B cell (primary cell): Measurements from ENCODE around the gene USP33. TPM values are rescaled to one million over a fixed set of nuclear protein-coding genes. Genes with fewer than 3 reads are reported as not detected.

ENCODE experiments used
- ATAC-seq: fragments of 200-7000 bp; cut with Tn5 transposase; one replicate; pipeline ENCODE4 v1.10.0; 2021; ENCODE audit warnings: low read depth, mild to moderate bottlenecking, moderate number of reproducible peaks, moderate library complexity
- CTCF ChIA-PET: fragments of 350-600 bp; sonication (Branson Sonifier 250); formaldehyde crosslinking; loops from one replicate; lab custom pipeline; 2021; ENCODE audit warnings: antibody characterized with exemption, inconsistent platforms; lab: Charles Lee
- POLR2A ChIA-PET: fragments of 350-600 bp; sonication (Branson Sonifier 250); formaldehyde crosslinking; loops from one replicate; lab custom pipeline; 2021; ENCODE audit warnings: antibody characterized with exemption; lab: Charles Lee
- DNase-seq: peaks from one replicate; pipeline ENCODE4 v3.0.0; 2013
- H2AFZ ChIP-seq: 2 replicates; pipeline ENCODE4 v1.6.1; 2012; ENCODE audit warnings: mild to moderate bottlenecking, low read depth, low read length; ENCODE audit not compliant: insufficient read depth, poor library complexity, severe bottlenecking
- H3K27ac ChIP-seq, 2 donors: 1 replicate in 1 of 2; 2 replicates in 1 of 2; pipeline ENCODE4 v1.5.1; 2012 to 2013; ENCODE audit warnings: low read length in 2 of 2, mild to moderate bottlenecking in 2 of 2, moderate library complexity in 1 of 2
- H3K27me3 ChIP-seq, 4 experiments: fragments of 200-600 bp in 1 of 4; sonication (generic) in 1 of 4; replicated peaks in 1 of 4; 1 replicate in 2 of 4; 2 replicates in 2 of 4; pipeline versions ENCODE4 v1.6.1 to v1.7.0; 2013 to 2016; ENCODE audit warnings: low read length in 3 of 4, mild to moderate bottlenecking in 2 of 4, mixed read lengths in 1 of 4, moderate library complexity in 1 of 4; ENCODE audit not compliant: insufficient read depth in 4 of 4, control insufficient read depth in 3 of 4; ENCODE audit errors: control extremely low read depth in 1 of 4
- H3K36me3 ChIP-seq, 2 experiments: replicated peaks in 1 of 2; 1 replicate in 1 of 2; 2 replicates in 1 of 2; pipeline versions ENCODE4 v1.6.1 to v1.7.1; 2013; ENCODE audit warnings: low read length in 1 of 2; ENCODE audit not compliant: insufficient read depth in 2 of 2, control insufficient read depth in 1 of 2; ENCODE audit errors: control extremely low read depth in 1 of 2, extremely low read depth in 1 of 2
- H3K4me1 ChIP-seq, 2 donors: fragments of 200-600 bp in 1 of 2; sonication (generic) in 1 of 2; 1 replicate in 1 of 2; 2 replicates in 1 of 2; pipeline versions ENCODE4 v1.5.1 to v1.6.1; 2013 to 2017; ENCODE audit warnings: low read length in 2 of 2; ENCODE audit not compliant: control insufficient read depth in 2 of 2, insufficient read depth in 2 of 2
- H3K4me2 ChIP-seq: replicated peaks from 2 replicates; pipeline ENCODE3; 2012; ENCODE audit warnings: mild to moderate bottlenecking, low read depth, low read length; ENCODE audit not compliant: poor library complexity, severe bottlenecking
- H3K4me3 ChIP-seq, 5 experiments: fragments of 200-600 bp in 1 of 5; sonication (generic) in 1 of 5; 1 replicate in 3 of 5; 2 replicates in 2 of 5; pipeline versions ENCODE4 v1.5.1 to v1.7.0; 2011 to 2016; ENCODE audit warnings: low read length in 4 of 5, mild to moderate bottlenecking in 4 of 5, low read depth in 2 of 5, control low read depth in 1 of 5, moderate library complexity in 1 of 5; ENCODE audit not compliant: insufficient read depth in 1 of 5; ENCODE audit errors: control extremely low read depth in 1 of 5, extremely low read depth in 1 of 5
- H3K79me2 ChIP-seq: fragments of 200-600 bp; sonication (generic); one replicate; pipeline ENCODE4 v1.6.0; 2016; ENCODE audit warnings: low read length; ENCODE audit not compliant: control insufficient read depth, insufficient read depth
- H3K9ac ChIP-seq: fragments of 200-600 bp; sonication (generic); 2 replicates; pipeline ENCODE4 v1.6.1; 2017; ENCODE audit warnings: mild to moderate bottlenecking, low read length, moderate library complexity
- H3K9me3 ChIP-seq, 3 donors: one replicate each; pipeline versions ENCODE4 v1.6.1 to v1.7.1; 2013; ENCODE audit warnings: low read length in 2 of 3; ENCODE audit not compliant: control insufficient read depth in 2 of 3, insufficient read depth in 1 of 3; ENCODE audit errors: control extremely low read depth in 1 of 3
- H4K20me1 ChIP-seq: 2 replicates; pipeline ENCODE4 v1.6.0; 2012; ENCODE audit warnings: mild to moderate bottlenecking, low read length; ENCODE audit not compliant: insufficient read depth, control insufficient read depth, poor library complexity, severe bottlenecking
- H3K27ac Mint-ChIP-seq: one replicate; pipeline ENCODE4 v1.8.0; 2021; ENCODE audit warnings: mixed read lengths
- H3K27me3 Mint-ChIP-seq: one replicate; pipeline ENCODE4 v1.8.0; 2021; ENCODE audit warnings: mixed read lengths
- H3K4me1 Mint-ChIP-seq: one replicate; pipeline ENCODE4 v1.8.0; 2021; ENCODE audit warnings: mixed read lengths
- H3K4me3 Mint-ChIP-seq: one replicate; pipeline ENCODE4 v1.8.0; 2021; ENCODE audit warnings: mixed read lengths
- H3K9me3 Mint-ChIP-seq: one replicate; pipeline ENCODE4 v1.8.0; 2022; ENCODE audit warnings: mixed read lengths; ENCODE audit not compliant: insufficient read depth
- CTCF ChIP-seq: fragments of 200-600 bp; IDR thresholded peaks from one replicate; pipeline ENCODE4 v1.8.0; 2022; ENCODE audit warnings: antibody characterized with exemption, mild to moderate bottlenecking
- EZH2 ChIP-seq: IDR thresholded peaks from 2 replicates; pipeline ENCODE4 v1.6.1; 2012; ENCODE audit warnings: borderline replicate concordance, low read depth, mild to moderate bottlenecking, moderate library complexity, low read length; ENCODE audit not compliant: insufficient read depth, poor library complexity, severe bottlenecking
- WGBS: methylation state at CpG from one replicate; pipeline ENCODE4 v1.1.5; 2013; ENCODE audit warnings: missing lambda C conversion rate; ENCODE audit not compliant: insufficient coverage; 5-methylcytosine and 5-hydroxymethylcytosine counted together
- intact Hi-C: fragments of 100-400 bp; cut with micrococcal nuclease; formaldehyde crosslinking; loops from one replicate; pipeline ENCODE4 v1.10.0; 2022
- polyA plus RNA-seq: library from polyadenylated mRNA; depleted of rRNA; stranded (reverse); fragments of >200 nt; gene quantifications from 2 replicates; pipeline ENCODE4 v1.2.3, GENCODE V29; 2012
- total RNA-seq, 2 donors: library from RNA; stranded (reverse); fragments of 120-200 nt in 1 of 2; gene quantifications; 1 replicate in 1 of 2; 2 replicates in 1 of 2; pipeline versions ENCODE4 v1.2.3 to v1.2.4, GENCODE V29; 2013 to 2022

The USP33 gene
- total and polyA plus RNA-seq, 2 donors (not counting 1 experiment from before 2014, with no cell fraction given) = 24.8 to 83.4 TPM

GRCh38 chr1:77802026-77802425 lies 42.4 kb upstream of the USP33 start:
- Histone ChIP-seq H3K36me3 (peaks cover 9 to 35% of the 10 kb centered on the region in 2 experiments), H3K4me1 (no peaks in the 10 kb centered on the region), H4K20me1 (peaks cover 14% of the 10 kb centered on the region), H3K4me3 (no peak overlapping the region), H3K27me3 (no peaks in the 10 kb centered on the region), H3K79me2 (peaks cover 27% of the 10 kb centered on the region), H3K27ac (no peak overlapping the region), H2AFZ (no peak overlapping the region), H3K9me3 (no peaks in the 10 kb centered on the region), H3K9ac (no peak overlapping the region), H3K4me2 (no peak overlapping the region)
- DNase-seq (no peak), ATAC-seq (no peak)
- Mint-ChIP-seq H3K4me1 (peaks cover 2% of the 10 kb centered on the region), H3K9me3 (no peaks in the 10 kb centered on the region), H3K27ac (no peak overlapping the region), H3K4me3 (no peak overlapping the region), H3K27me3 (no peaks in the 10 kb centered on the region)
- ChIA-PET CTCF (no interaction called here), POLR2A (no interaction called here)
- intact Hi-C loops = no loop called here
- no peak for TF ChIP-seq EZH2
- no peak for TF ChIP-seq CTCF
- no CpG with 5 or more reads among the region's 2 CpGs for WGBS

- Histone ChIP-seq H3K4me2 (no peak overlapping the region), H3K9me3 (no peaks in the 10 kb centered on the region), H3K9ac (no peak overlapping the region), H3K4me3 (no peak overlapping the region), H2AFZ (no peak overlapping the region), H3K36me3 (peaks cover 9 to 31% of the 10 kb centered on the region in 2 experiments), H3K27ac (no peak overlapping the region), H3K4me1 (no peaks in the 10 kb centered on the region), H3K79me2 (peaks cover 40% of the 10 kb centered on the region), H4K20me1 (peaks cover 14% of the 10 kb centered on the region), H3K27me3 (no peaks in the 10 kb centered on the region)
- CTCF ChIA-PET = no interaction called here
- Mint-ChIP-seq H3K4me3 (no peak overlapping the region), H3K4me1 (peaks cover 2% of the 10 kb centered on the region), H3K27ac (no peak overlapping the region), H3K9me3 (no peaks in the 10 kb centered on the region), H3K27me3 (no peaks in the 10 kb centered on the region)
- POLR2A ChIA-PET = no interaction called here
- intact Hi-C loops = no loop called here
- ATAC-seq (no peak), DNase-seq (no peak)
- TF ChIP-seq CTCF = no peak
- TF ChIP-seq EZH2 = no peak
These were observed 38.3 kb upstream of the USP33 start for GRCh38 chr1:77797991-77798390.
